ENCODE results near the gene HSP90B1.

The HSP90B1 gene

GRCh38 chr12:103887738-103888137, 42.5 kb upstream of the HSP90B1 start:
- DNase-seq (ENCODE audit: low spot score) = no peak
- TF ChIP-seq CTCF (IDR thresholded peaks at IDR 0.05; ENCODE audit: extremely low read depth, insufficient read depth, missing control alignments) = no peak
- in situ Hi-C loops (cut with MboI; ENCODE audit: low pct_unique_long_range_greater_than_20kb, low sequenced_read_pairs, unreplicated experiment) = no loop called here

GRCh38 chr12:103897316-103897715, 32.9 kb upstream of the HSP90B1 start:
- DNase-seq (ENCODE audit: low spot score) = no peak
- in situ Hi-C loops (cut with MboI; ENCODE audit: low pct_unique_long_range_greater_than_20kb, low sequenced_read_pairs, unreplicated experiment) = no loop called here
- TF ChIP-seq CTCF (IDR thresholded peaks at IDR 0.05; ENCODE audit: extremely low read depth, insufficient read depth, missing control alignments) = no peak

- in situ Hi-C loops (cut with MboI; ENCODE audit: low pct_unique_long_range_greater_than_20kb, low sequenced_read_pairs, unreplicated experiment) = no loop called here
- TF ChIP-seq CTCF (IDR thresholded peaks at IDR 0.05; ENCODE audit: extremely low read depth, insufficient read depth, missing control alignments) = no peak
- no peak for DNase-seq (ENCODE audit: low spot score)
Observed at GRCh38 chr12:103901518-103902173, 28.6 kb upstream of the HSP90B1 start.

- no peak for TF ChIP-seq CTCF (IDR thresholded peaks at IDR 0.05; ENCODE audit: extremely low read depth, insufficient read depth, missing control alignments)
- no peak for DNase-seq (ENCODE audit: low spot score)
- in situ Hi-C loops (cut with MboI; ENCODE audit: low pct_unique_long_range_greater_than_20kb, low sequenced_read_pairs, unreplicated experiment) = no loop called here
Observed at GRCh38 chr12:103903993-103904392, 26.2 kb upstream of the HSP90B1 start.

GRCh38 chr12:103905730-103906349, 24.4 kb upstream of the HSP90B1 start:
- no peak for TF ChIP-seq CTCF (IDR thresholded peaks at IDR 0.05; ENCODE audit: extremely low read depth, insufficient read depth, missing control alignments)
- in situ Hi-C loops (cut with MboI; ENCODE audit: low pct_unique_long_range_greater_than_20kb, low sequenced_read_pairs, unreplicated experiment) = no loop called here
- peak; percentile 31 for DNase-seq (ENCODE audit: low spot score)

- no peak for DNase-seq (ENCODE audit: low spot score)
- in situ Hi-C loops (cut with MboI; ENCODE audit: low pct_unique_long_range_greater_than_20kb, low sequenced_read_pairs, unreplicated experiment) = no loop called here
- TF ChIP-seq CTCF (IDR thresholded peaks at IDR 0.05; ENCODE audit: extremely low read depth, insufficient read depth, missing control alignments) = no peak
Observed at GRCh38 chr12:103908246-103908541, 22.0 kb upstream of the HSP90B1 start.

Data from GM13977 (cell line).